ENCODE measurements around the gene SUMO2. TPM values are rescaled to one million over a fixed set of nuclear protein-coding genes. Genes with fewer than 3 reads are reported as not detected.

Gene SUMO2
- total and polyA plus RNA-seq, 2 of the 13 experiments (the other 11 are each of a cell fraction or from before 2014, with no cell fraction given): 337 to 553 TPM

DNA sequence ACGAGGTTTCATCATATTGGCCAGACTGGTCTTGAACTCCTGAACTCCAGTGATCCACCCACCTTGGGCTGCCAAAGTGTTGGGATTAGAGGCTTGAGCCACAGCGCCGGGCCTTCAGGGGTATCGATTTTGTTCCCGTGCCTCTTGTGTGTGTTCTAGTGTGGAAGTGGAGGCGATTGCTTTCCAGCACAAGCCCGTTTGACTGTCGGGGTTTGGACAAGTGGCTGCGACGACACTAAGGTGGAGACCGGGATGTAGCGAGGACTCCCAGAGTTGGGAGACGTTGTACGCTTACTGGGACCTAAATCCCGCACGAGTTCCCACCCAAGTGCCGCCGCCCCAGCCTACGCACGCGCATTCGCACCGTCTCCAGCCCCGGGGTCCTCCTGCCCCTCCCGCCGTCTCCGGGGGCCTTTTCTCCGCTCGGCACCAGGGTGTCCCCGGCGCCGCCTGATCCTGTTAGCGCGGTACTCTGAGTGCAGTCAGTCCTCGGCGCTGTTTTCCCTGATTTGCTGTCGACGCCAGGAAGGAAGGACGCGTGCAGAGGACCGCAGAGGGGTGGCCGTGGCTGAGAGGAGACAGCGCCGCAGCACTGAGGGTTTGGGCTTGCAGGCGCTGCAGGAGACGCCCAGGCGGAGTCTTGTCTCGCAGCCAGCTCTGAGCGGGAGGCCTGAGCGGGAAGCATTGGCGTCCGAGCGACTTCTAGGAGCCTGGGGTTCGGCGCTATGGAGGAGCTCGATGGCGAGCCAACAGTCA is 22.5 kb upstream of the SUMO2 start, which contains the start of gene NUP85 (continued):
- TF ChIP-seq, protein P1, sequence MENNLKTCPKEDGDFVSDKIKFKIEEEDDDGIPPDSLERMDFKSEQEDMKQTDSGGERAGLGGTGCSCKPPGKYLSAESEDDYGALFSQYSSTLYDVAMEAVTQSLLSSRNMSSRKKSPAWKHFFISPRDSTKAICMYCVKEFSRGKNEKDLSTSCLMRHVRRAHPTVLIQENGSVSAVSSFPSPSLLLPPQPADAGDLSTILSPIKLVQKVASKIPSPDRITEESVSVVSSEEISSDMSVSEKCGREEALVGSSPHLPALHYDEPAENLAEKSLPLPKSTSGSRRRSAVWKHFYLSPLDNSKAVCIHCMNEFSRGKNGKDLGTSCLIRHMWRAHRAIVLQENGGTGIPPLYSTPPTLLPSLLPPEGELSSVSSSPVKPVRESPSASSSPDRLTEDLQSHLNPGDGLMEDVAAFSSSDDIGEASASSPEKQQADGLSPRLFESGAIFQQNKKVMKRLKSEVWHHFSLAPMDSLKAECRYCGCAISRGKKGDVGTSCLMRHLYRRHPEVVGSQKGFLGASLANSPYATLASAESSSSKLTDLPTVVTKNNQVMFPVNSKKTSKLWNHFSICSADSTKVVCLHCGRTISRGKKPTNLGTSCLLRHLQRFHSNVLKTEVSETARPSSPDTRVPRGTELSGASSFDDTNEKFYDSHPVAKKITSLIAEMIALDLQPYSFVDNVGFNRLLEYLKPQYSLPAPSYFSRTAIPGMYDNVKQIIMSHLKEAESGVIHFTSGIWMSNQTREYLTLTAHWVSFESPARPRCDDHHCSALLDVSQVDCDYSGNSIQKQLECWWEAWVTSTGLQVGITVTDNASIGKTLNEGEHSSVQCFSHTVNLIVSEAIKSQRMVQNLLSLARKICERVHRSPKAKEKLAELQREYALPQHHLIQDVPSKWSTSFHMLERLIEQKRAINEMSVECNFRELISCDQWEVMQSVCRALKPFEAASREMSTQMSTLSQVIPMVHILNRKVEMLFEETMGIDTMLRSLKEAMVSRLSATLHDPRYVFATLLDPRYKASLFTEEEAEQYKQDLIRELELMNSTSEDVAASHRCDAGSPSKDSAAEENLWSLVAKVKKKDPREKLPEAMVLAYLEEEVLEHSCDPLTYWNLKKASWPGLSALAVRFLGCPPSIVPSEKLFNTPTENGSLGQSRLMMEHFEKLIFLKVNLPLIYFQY (CRISPR knock-in tag; IDR thresholded peaks at IDR 0.05; ENCODE audit: borderline replicate concordance): peak; percentile 46; the same call in 1 of the 2 replicates
- TF ChIP-seq, protein P2, sequence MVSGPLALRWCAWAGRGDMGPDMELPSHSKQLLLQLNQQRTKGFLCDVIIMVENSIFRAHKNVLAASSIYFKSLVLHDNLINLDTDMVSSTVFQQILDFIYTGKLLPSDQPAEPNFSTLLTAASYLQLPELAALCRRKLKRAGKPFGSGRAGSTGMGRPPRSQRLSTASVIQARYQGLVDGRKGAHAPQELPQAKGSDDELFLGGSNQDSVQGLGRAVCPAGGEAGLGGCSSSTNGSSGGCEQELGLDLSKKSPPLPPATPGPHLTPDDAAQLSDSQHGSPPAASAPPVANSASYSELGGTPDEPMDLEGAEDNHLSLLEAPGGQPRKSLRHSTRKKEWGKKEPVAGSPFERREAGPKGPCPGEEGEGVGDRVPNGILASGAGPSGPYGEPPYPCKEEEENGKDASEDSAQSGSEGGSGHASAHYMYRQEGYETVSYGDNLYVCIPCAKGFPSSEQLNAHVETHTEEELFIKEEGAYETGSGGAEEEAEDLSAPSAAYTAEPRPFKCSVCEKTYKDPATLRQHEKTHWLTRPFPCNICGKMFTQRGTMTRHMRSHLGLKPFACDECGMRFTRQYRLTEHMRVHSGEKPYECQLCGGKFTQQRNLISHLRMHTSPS (CRISPR knock-in tag; IDR thresholded peaks at IDR 0.05; ENCODE audit: low read depth): peak; percentile 35; the same call in 1 of the 2 replicates
- no peak; the same call in 1 of the 2 replicates for TF ChIP-seq SP2 (CRISPR knock-in tag; IDR thresholded peaks at IDR 0.05)
- TF ChIP-seq ZNF850 (CRISPR knock-in tag; conservative IDR thresholded peaks at IDR 0.05): peak; percentile 97
- no peak; the same call in 1 of the 2 replicates for TF ChIP-seq EEA1 (CRISPR knock-in tag; IDR thresholded peaks at IDR 0.05; ENCODE audit: borderline replicate concordance)
- no peak for TF ChIP-seq ZC3H4 (CRISPR knock-in tag; IDR thresholded peaks at IDR 0.05; ENCODE audit: borderline replicate concordance)
- TF ChIP-seq, protein P3, sequence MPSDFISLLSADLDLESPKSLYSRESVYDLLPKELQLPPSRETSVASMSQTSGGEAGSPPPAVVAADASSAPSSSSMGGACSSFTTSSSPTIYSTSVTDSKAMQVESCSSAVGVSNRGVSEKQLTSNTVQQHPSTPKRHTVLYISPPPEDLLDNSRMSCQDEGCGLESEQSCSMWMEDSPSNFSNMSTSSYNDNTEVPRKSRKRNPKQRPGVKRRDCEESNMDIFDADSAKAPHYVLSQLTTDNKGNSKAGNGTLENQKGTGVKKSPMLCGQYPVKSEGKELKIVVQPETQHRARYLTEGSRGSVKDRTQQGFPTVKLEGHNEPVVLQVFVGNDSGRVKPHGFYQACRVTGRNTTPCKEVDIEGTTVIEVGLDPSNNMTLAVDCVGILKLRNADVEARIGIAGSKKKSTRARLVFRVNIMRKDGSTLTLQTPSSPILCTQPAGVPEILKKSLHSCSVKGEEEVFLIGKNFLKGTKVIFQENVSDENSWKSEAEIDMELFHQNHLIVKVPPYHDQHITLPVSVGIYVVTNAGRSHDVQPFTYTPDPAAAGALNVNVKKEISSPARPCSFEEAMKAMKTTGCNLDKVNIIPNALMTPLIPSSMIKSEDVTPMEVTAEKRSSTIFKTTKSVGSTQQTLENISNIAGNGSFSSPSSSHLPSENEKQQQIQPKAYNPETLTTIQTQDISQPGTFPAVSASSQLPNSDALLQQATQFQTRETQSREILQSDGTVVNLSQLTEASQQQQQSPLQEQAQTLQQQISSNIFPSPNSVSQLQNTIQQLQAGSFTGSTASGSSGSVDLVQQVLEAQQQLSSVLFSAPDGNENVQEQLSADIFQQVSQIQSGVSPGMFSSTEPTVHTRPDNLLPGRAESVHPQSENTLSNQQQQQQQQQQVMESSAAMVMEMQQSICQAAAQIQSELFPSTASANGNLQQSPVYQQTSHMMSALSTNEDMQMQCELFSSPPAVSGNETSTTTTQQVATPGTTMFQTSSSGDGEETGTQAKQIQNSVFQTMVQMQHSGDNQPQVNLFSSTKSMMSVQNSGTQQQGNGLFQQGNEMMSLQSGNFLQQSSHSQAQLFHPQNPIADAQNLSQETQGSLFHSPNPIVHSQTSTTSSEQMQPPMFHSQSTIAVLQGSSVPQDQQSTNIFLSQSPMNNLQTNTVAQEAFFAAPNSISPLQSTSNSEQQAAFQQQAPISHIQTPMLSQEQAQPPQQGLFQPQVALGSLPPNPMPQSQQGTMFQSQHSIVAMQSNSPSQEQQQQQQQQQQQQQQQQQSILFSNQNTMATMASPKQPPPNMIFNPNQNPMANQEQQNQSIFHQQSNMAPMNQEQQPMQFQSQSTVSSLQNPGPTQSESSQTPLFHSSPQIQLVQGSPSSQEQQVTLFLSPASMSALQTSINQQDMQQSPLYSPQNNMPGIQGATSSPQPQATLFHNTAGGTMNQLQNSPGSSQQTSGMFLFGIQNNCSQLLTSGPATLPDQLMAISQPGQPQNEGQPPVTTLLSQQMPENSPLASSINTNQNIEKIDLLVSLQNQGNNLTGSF (CRISPR knock-in tag; IDR thresholded peaks at IDR 0.05): peak; percentile 61
- peak; percentile 6; the same call in 1 of the 2 replicates for TF ChIP-seq DNMT1 (CRISPR knock-in tag; IDR thresholded peaks at IDR 0.05)
- TF ChIP-seq ZIK1 (CRISPR knock-in tag; IDR thresholded peaks at IDR 0.05; ENCODE audit: borderline replicate concordance, low read depth): peak; percentile 86
- 0 out of 2 replicates have a peak, but pooled peaks have one; percentile 50 for TF ChIP-seq ISX (CRISPR knock-in tag; conservative IDR thresholded peaks at IDR 0.05)
- TF ChIP-seq, protein P4, sequence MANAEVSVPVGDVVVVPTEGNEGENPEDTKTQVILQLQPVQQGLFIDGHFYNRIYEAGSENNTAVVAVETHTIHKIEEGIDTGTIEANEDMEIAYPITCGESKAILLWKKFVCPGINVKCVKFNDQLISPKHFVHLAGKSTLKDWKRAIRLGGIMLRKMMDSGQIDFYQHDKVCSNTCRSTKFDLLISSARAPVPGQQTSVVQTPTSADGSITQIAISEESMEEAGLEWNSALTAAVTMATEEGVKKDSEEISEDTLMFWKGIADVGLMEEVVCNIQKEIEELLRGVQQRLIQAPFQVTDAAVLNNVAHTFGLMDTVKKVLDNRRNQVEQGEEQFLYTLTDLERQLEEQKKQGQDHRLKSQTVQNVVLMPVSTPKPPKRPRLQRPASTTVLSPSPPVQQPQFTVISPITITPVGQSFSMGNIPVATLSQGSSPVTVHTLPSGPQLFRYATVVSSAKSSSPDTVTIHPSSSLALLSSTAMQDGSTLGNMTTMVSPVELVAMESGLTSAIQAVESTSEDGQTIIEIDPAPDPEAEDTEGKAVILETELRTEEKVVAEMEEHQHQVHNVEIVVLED (CRISPR knock-in tag; IDR thresholded peaks at IDR 0.05; ENCODE audit: borderline replicate concordance): peak; percentile 95
- peak; percentile 52; the same call in 1 of the 2 replicates for TF ChIP-seq SRY (CRISPR knock-in tag; IDR thresholded peaks at IDR 0.05)
- peak; percentile 30; the same call in 1 of the 2 replicates for TF ChIP-seq HES4 (CRISPR knock-in tag; IDR thresholded peaks at IDR 0.05; ENCODE audit: borderline replicate concordance)

All from HepG2 (cell line).